ENCODE data around the gene CTSK. TPM values are rescaled to one million over a fixed set of nuclear protein-coding genes. Genes with fewer than 3 reads are reported as not detected.
A peak's percentile ranks its signal among the peaks of the same experiment; 100 is the strongest.
"Not testable (repeated sequence)": the region's sequence is repeated elsewhere in the genome, so short reads cannot be mapped to it uniquely, and the experiment has no call there.

CTSK gene
- total RNA-seq, 1 donor from 2014 or later, result 1.7 TPM

- no peak for DNase-seq (ENCODE audit: low read depth)
These were observed 2.2 kb downstream of the CTSK start for GRCh38 chr1:150805899-150806298.

- no peak for DNase-seq (ENCODE audit: low read depth)
These were observed 3.4 kb downstream of the CTSK start for GRCh38 chr1:150804671-150805070.

- DNase-seq (ENCODE audit: low read depth), result no peak
These were observed 9.0 kb downstream of the CTSK start for GRCh38 chr1:150799089-150799488.

- DNase-seq (ENCODE audit: low read depth), result no peak
These were observed 9.5 kb downstream of the CTSK start for GRCh38 chr1:150798525-150798924.

GRCh38 chr1:150796374-150796773 lies 11.7 kb downstream of the CTSK start:
- DNase-seq (ENCODE audit: low read depth), result no peak

GRCh38 chr1:150793778-150794177 lies 14.3 kb downstream of the CTSK start:
- not testable (repeated sequence) for DNase-seq (ENCODE audit: low read depth)

GRCh38 chr1:150793221-150793620 lies 14.8 kb downstream of the CTSK start:
- DNase-seq (ENCODE audit: low read depth), result no peak

GRCh38 chr1:150791585-150791984 lies 16.5 kb downstream of the CTSK start:
- no peak for DNase-seq (ENCODE audit: low read depth)

- DNase-seq (ENCODE audit: low read depth), result no peak
These were observed 18.7 kb downstream of the CTSK start for GRCh38 chr1:150789396-150789795.

- no peak for DNase-seq (ENCODE audit: low read depth)
These were observed 19.1 kb downstream of the CTSK start for GRCh38 chr1:150788946-150789345.

- DNase-seq (ENCODE audit: low read depth), result no peak
These were observed 20.6 kb downstream of the CTSK start for GRCh38 chr1:150787455-150787854.

- DNase-seq (ENCODE audit: low read depth), result no peak
These were observed 27.6 kb downstream of the CTSK start for GRCh38 chr1:150780510-150780909.

- DNase-seq (ENCODE audit: low read depth), result no peak
These were observed 29.7 kb downstream of the CTSK start for GRCh38 chr1:150778409-150778808.

GRCh38 chr1:150777544-150777943 lies 30.5 kb downstream of the CTSK start:
- DNase-seq (ENCODE audit: low read depth), result no peak

GRCh38 chr1:150775931-150776505 lies 32.0 kb downstream of the CTSK start:
- not testable (repeated sequence) for DNase-seq (ENCODE audit: low read depth)

GRCh38 chr1:150775276-150775675 lies 32.8 kb downstream of the CTSK start:
- no peak for DNase-seq (ENCODE audit: low read depth)

GRCh38 chr1:150772326-150772725 lies 35.7 kb downstream of the CTSK start:
- DNase-seq (ENCODE audit: low read depth), result no peak

GRCh38 chr1:150767704-150768103 lies 40.4 kb downstream of the CTSK start:
- not testable (repeated sequence) for DNase-seq (ENCODE audit: low read depth)

GRCh38 chr1:150765977-150766301 lies 42.1 kb downstream of the CTSK start:
- not testable (repeated sequence) for DNase-seq (ENCODE audit: low read depth)

- peak; percentile 49 for DNase-seq (ENCODE audit: low read depth)
These were observed 42.6 kb downstream of the CTSK start, which contains the start of gene CTSS for GRCh38 chr1:150765296-150765976. Gene CTSS (minus strand): TSS chr1:150765778. CDS start chr1:150764763, 1,015 bp downstream.

GRCh38 chr1:150764617-150765101 lies 43.4 kb downstream of the CTSK start:
- DNase-seq (ENCODE audit: low read depth), result peak; percentile 90

GRCh38 chr1:150763018-150763417 lies 45.0 kb downstream of the CTSK start:
- no peak for DNase-seq (ENCODE audit: low read depth)

- no peak for DNase-seq (ENCODE audit: low read depth)
These were observed 45.5 kb downstream of the CTSK start for GRCh38 chr1:150762552-150762951.

GRCh38 chr1:150761801-150762200 lies 46.3 kb downstream of the CTSK start:
- no peak for DNase-seq (ENCODE audit: low read depth)

Data from renal cortical epithelial cell (primary cell).